Measurements from ENCODE around the gene DCX. TPM values are rescaled to one million over a fixed set of nuclear protein-coding genes. Genes with fewer than 3 reads are reported as not detected.

The DCX gene
- total RNA-seq, 1 donor: not detected

- TF ChIP-seq, protein P1, sequence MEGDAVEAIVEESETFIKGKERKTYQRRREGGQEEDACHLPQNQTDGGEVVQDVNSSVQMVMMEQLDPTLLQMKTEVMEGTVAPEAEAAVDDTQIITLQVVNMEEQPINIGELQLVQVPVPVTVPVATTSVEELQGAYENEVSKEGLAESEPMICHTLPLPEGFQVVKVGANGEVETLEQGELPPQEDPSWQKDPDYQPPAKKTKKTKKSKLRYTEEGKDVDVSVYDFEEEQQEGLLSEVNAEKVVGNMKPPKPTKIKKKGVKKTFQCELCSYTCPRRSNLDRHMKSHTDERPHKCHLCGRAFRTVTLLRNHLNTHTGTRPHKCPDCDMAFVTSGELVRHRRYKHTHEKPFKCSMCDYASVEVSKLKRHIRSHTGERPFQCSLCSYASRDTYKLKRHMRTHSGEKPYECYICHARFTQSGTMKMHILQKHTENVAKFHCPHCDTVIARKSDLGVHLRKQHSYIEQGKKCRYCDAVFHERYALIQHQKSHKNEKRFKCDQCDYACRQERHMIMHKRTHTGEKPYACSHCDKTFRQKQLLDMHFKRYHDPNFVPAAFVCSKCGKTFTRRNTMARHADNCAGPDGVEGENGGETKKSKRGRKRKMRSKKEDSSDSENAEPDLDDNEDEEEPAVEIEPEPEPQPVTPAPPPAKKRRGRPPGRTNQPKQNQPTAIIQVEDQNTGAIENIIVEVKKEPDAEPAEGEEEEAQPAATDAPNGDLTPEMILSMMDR (IDR thresholded peaks at IDR 0.05; ENCODE audit: insufficient read depth, low read length): no peak
- no peak overlapping the region for H3K4me3 ChIP-seq (ENCODE audit: low read depth, low read length)
- DNase-seq (ENCODE audit: low read depth): no peak
Observed at GRCh38 chrX:111308039-111308438, 104.0 kb downstream of the DCX start.

DNA sequence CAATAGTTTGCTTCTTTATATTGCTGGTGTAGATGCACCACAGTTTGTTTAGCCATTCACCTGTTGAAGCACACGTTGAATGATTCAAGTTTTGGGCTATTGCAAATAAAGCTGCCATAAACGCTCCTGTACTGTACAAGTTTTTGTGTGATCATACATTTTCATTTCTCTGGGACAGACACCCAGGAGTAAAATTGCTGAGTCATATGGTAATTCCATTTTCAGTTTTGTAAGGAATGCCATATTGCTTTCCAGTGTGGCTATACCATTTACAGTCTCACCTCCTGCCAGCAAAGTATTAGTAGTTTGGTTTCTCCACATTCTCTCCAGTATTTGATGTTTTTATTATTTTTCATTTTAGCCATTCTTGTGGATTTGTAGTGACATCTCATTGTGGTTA lies 109.7 kb downstream of the DCX start:
- TF ChIP-seq, protein P1 (IDR thresholded peaks at IDR 0.05; ENCODE audit: insufficient read depth, low read length): no peak
- H3K4me3 ChIP-seq (ENCODE audit: low read depth, low read length): no peak overlapping the region
- no peak for DNase-seq (ENCODE audit: low read depth)

GRCh38 chrX:111288841-111289240 lies 123.2 kb downstream of the DCX start:
- TF ChIP-seq, protein P1 (IDR thresholded peaks at IDR 0.05; ENCODE audit: insufficient read depth, low read length): no peak
- H3K4me3 ChIP-seq (ENCODE audit: low read depth, low read length): no peak overlapping the region
- DNase-seq (ENCODE audit: low read depth): no peak

DNA sequence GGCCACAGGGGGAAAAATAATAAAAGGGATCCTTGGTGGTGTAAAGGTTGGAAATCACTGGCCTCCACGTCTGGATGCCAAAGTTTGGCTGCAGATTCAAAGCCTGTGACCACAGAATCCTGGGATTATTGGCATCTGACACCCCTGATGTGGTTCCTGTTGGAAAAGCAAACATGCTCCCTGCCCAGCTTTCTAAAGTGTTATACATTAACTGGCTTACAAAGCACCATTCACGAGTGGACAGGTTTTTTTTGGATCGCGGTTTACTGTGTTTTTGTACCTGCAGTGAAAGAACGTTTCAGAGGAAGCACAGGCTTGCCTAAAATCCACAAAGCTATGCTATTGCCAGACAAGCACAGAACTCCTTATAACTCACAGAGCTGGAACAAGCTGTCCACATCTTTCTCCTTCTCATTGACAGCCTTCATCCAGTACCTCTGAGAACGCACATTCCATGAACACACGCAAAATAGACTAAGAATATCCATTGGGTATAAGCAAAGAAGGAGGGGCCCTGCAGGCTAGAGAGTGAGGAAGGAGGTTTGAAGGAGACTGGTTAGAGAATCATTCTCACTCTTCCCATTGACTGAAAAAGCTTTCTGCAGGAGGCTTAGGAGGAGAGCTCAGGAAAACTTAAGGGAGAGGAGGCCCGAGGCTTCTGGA lies 127.2 kb downstream of the DCX start:
- no peak overlapping the region for H3K4me3 ChIP-seq (ENCODE audit: low read depth, low read length)
- no peak for DNase-seq (ENCODE audit: low read depth)
- TF ChIP-seq, protein P1 (IDR thresholded peaks at IDR 0.05; ENCODE audit: insufficient read depth, low read length): no peak

- H3K4me3 ChIP-seq (ENCODE audit: low read depth, low read length): no peak overlapping the region
- no peak for DNase-seq (ENCODE audit: low read depth)
- TF ChIP-seq, protein P1 (IDR thresholded peaks at IDR 0.05; ENCODE audit: insufficient read depth, low read length): no peak
Observed at GRCh38 chrX:111283446-111283845, 128.5 kb downstream of the DCX start.

DNA sequence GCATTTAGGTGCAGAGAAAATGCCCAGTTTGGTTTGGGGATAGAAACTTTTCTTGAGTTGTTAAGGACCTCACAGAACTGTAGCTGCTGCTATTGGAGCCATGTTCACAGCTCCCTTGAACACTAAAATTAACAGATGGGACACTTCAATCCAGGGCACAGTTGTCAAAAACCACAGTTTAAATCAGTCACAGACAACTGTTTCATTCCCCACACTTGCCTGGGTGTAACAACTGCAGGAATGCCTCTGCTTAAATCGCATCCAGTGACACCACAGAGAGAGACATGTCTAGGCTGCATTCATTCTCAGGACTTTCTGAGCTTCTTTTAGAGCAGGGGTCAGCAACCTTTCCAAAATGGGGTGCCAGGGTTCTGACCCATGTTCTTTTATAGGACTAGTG lies 129.0 kb downstream of the DCX start:
- TF ChIP-seq, protein P1 (IDR thresholded peaks at IDR 0.05; ENCODE audit: insufficient read depth, low read length): no peak
- no peak for DNase-seq (ENCODE audit: low read depth)
- H3K4me3 ChIP-seq (ENCODE audit: low read depth, low read length): no peak overlapping the region

DNA sequence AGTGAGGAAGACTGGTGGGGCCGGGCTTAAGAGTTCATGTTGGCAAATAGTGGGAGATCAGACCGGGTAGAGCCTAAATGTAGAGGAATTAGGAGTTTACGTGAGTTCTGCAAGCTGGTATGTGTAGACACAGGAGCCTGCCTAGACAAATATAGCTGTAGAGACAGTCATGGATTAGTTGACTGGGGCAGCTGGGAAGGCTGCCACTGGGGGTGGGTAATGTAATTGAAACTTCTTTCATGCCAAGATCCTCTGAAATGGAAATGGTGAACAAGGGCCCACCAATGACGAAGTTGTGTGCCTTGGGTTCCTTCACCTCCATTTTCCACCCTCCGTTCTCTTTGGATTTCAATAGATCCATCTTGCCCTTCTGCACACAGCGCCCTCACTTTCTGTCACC lies 129.9 kb downstream of the DCX start:
- DNase-seq (ENCODE audit: low read depth): no peak
- TF ChIP-seq, protein P1 (IDR thresholded peaks at IDR 0.05; ENCODE audit: insufficient read depth, low read length): no peak
- no peak overlapping the region for H3K4me3 ChIP-seq (ENCODE audit: low read depth, low read length)
